OCI-LY1 (cell line): ENCODE data around the gene DLX1.
"Not testable (repeated sequence)": the region's sequence is repeated elsewhere in the genome, so short reads cannot be mapped to it uniquely, and the experiment has no call there.

ENCODE experiments used
- EZH2 ChIP-seq: fragments of 200-600 bp; sonication (generic), shearing (Covaris generic); IDR thresholded peaks from 2 replicates; pipeline ENCODE4 v1.8.0; 2017; ENCODE audit warnings: borderline replicate concordance, mixed run types, mild to moderate bottlenecking, antibody characterized with exemption, low read length, moderate library complexity, mixed read lengths
- TF ChIP-seq, protein P1 (sequence below): fragments of 200-600 bp; sonication (generic), shearing (Covaris generic); IDR thresholded peaks from 2 replicates; pipeline ENCODE4 v1.5.1; 2017; ENCODE audit warnings: mild to moderate bottlenecking, antibody characterized with exemption, low read length, moderate library complexity, mixed read lengths

- TF ChIP-seq EZH2 = not testable (repeated sequence)
- TF ChIP-seq, protein P1, sequence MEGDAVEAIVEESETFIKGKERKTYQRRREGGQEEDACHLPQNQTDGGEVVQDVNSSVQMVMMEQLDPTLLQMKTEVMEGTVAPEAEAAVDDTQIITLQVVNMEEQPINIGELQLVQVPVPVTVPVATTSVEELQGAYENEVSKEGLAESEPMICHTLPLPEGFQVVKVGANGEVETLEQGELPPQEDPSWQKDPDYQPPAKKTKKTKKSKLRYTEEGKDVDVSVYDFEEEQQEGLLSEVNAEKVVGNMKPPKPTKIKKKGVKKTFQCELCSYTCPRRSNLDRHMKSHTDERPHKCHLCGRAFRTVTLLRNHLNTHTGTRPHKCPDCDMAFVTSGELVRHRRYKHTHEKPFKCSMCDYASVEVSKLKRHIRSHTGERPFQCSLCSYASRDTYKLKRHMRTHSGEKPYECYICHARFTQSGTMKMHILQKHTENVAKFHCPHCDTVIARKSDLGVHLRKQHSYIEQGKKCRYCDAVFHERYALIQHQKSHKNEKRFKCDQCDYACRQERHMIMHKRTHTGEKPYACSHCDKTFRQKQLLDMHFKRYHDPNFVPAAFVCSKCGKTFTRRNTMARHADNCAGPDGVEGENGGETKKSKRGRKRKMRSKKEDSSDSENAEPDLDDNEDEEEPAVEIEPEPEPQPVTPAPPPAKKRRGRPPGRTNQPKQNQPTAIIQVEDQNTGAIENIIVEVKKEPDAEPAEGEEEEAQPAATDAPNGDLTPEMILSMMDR = not testable (repeated sequence)
These were observed 17.4 kb upstream of the DLX1 start for GRCh38 chr2:172067905-172068304.
